HG03060 (cell line): Measurements from ENCODE around the gene PRKG1.

Source experiments
- ATAC-seq: cut with Tn5 transposase; IDR thresholded peaks from one replicate; pipeline ENCODE4 v1.9.1; 2021; ENCODE audit warnings: low read depth, moderate number of reproducible peaks; ENCODE audit not compliant: unreplicated experiment

PRKG1 gene

GRCh38 chr10:51074238-51075028 is at the start of gene PRKG1:
Gene PRKG1, plus strand, starts transcription at chr10:51074487.
- no peak for ATAC-seq

GRCh38 chr10:51028420-51028819 is 45.9 kb upstream of the PRKG1 start:
- ATAC-seq = no peak

GRCh38 chr10:51029172-51029641 is 45.1 kb upstream of the PRKG1 start:
- no peak for ATAC-seq

- ATAC-seq = no peak
Measured at GRCh38 chr10:51030480-51030879, 43.8 kb upstream of the PRKG1 start.

GRCh38 chr10:51031950-51032349 is 42.3 kb upstream of the PRKG1 start:
- ATAC-seq = no peak

GRCh38 chr10:51034769-51035168 is 39.5 kb upstream of the PRKG1 start:
- no peak for ATAC-seq

- no peak for ATAC-seq
Measured at GRCh38 chr10:51035344-51035743, 38.9 kb upstream of the PRKG1 start.

GRCh38 chr10:51045871-51046270 is 28.4 kb upstream of the PRKG1 start:
- no peak for ATAC-seq

GRCh38 chr10:51046654-51047053 is 27.6 kb upstream of the PRKG1 start:
- no peak for ATAC-seq

- no peak for ATAC-seq
Measured at GRCh38 chr10:51047857-51048256, 26.4 kb upstream of the PRKG1 start.

- ATAC-seq = no peak
Measured at GRCh38 chr10:51048792-51049191, 25.5 kb upstream of the PRKG1 start.

GRCh38 chr10:51052163-51052562 is 22.1 kb upstream of the PRKG1 start:
- ATAC-seq = no peak

GRCh38 chr10:51057925-51058324 is 16.4 kb upstream of the PRKG1 start:
- no peak for ATAC-seq

- ATAC-seq = no peak
Measured at GRCh38 chr10:51063166-51063565, 11.1 kb upstream of the PRKG1 start.

GRCh38 chr10:51063659-51064535 is 10.4 kb upstream of the PRKG1 start:
- ATAC-seq = no peak

GRCh38 chr10:51066231-51066630 is 8.1 kb upstream of the PRKG1 start:
- ATAC-seq = no peak

- no peak for ATAC-seq
Measured at GRCh38 chr10:51072210-51072609, 2.1 kb upstream of the PRKG1 start.

- no peak for ATAC-seq
Measured at GRCh38 chr10:51072921-51073434, 1.3 kb upstream of the PRKG1 start.

- no peak for ATAC-seq
Measured at GRCh38 chr10:51073453-51074237, 642 bp upstream of the PRKG1 start.

- no peak for ATAC-seq
Measured at GRCh38 chr10:51075043-51075872, 971 bp downstream of the PRKG1 start.
